Measurements from ENCODE around the gene SNF8. TPM values are rescaled to one million over a fixed set of nuclear protein-coding genes. Genes with fewer than 3 reads are reported as not detected.

The SNF8 gene
- polyA plus RNA-seq, 3 donors: 91.6 to 162 (median 145) TPM

- Mint-ChIP-seq H3K36me3 (peaks cover 19 to 32% of the 10 kb centered on the region in 2 donors), H3K4me3 (no peak overlapping the region), H3K27ac (peak overlapping the region in 1 of 7 donors; percentile 12), H3K9me3 (peaks cover 0 to 2% (median 0%) of the 10 kb centered on the region in 7 donors), H3K4me1 (peaks cover 20% of the 10 kb centered on the region), H3K27me3 (ENCODE audit: low read depth in 3 of 3) (peaks cover 0 to 4% (median 1%) of the 10 kb centered on the region in 3 donors)
- H3K4me2 ChIP-seq (replicated peaks; ENCODE audit: extremely low read depth, low read length, poor library complexity, severe bottlenecking): no peak overlapping the region
- no peak for DNase-seq
- H3K36me3 ChIP-seq (replicated peaks in 1 of 2; ENCODE audit: control insufficient read depth in 1 of 2, insufficient read depth in 2 of 2, low read length in 2 of 2): peaks cover 17 to 41% of the 10 kb centered on the region in 2 donors
- no peaks in the 10 kb centered on the region for H3K27me3 ChIP-seq (ENCODE audit: control insufficient read depth in 2 of 2, insufficient read depth in 2 of 2, low read length in 2 of 2)
- H3K4me3 ChIP-seq (replicated peaks in 1 of 3; ENCODE audit: low read depth in 2 of 3, low read length in 3 of 3): no peak overlapping the region
- intact Hi-C loops (cut with micrococcal nuclease): loop anchor here in 1 of 2 donors (5.0 kb wide), 1 partner anchor 63 kb away; the partner anchor contains the start of gene CALCOCO2
- no peak for TF ChIP-seq CTCF (IDR thresholded peaks at IDR 0.05)
- no peak overlapping the region for H3K9ac ChIP-seq (ENCODE audit: insufficient read depth, low read length, poor library complexity, severe bottlenecking)
- no peak overlapping the region for H3K27ac ChIP-seq (ENCODE audit: low read depth in 1 of 2, low read length in 2 of 2)
- peaks cover 17 to 25% of the 10 kb centered on the region in 2 donors for H3K4me1 ChIP-seq (ENCODE audit: control insufficient read depth in 1 of 2, insufficient read depth in 2 of 2, low read length in 2 of 2)
- H3K9me3 ChIP-seq (replicated peaks in 1 of 2; ENCODE audit: control insufficient read depth in 1 of 2, insufficient read depth in 1 of 2, low read length in 2 of 2): no peaks in the 10 kb centered on the region
- H2AFZ ChIP-seq (ENCODE audit: insufficient read depth, low read depth, low read length, poor library complexity, severe bottlenecking): no peak overlapping the region
- H3K79me2 ChIP-seq (ENCODE audit: insufficient read depth, low read length): peaks cover 18% of the 10 kb centered on the region
- 93% methylated on average over 2 of the region's 3 CpGs for WGBS (ENCODE audit: insufficient coverage)
- H4K20me1 ChIP-seq (ENCODE audit: insufficient read depth, low read length): no peaks in the 10 kb centered on the region
Measured at GRCh38 chr17:48894886-48895285, 49.8 kb downstream of the SNF8 start.

GRCh38 chr17:48893646-48894508 lies 50.8 kb downstream of the SNF8 start:
- TF ChIP-seq CTCF (IDR thresholded peaks at IDR 0.05): no peak
- peaks cover 17 to 41% of the 10 kb centered on the region in 2 donors for H3K36me3 ChIP-seq (replicated peaks in 1 of 2; ENCODE audit: control insufficient read depth in 1 of 2, insufficient read depth in 2 of 2, low read length in 2 of 2)
- Mint-ChIP-seq H3K27me3 (ENCODE audit: low read depth in 3 of 3) (peaks cover 0 to 4% (median 2%) of the 10 kb centered on the region in 3 donors), H3K4me3 (peak overlapping the region; percentile 94 to 100), H3K4me1 (peaks cover 20% of the 10 kb centered on the region), H3K9me3 (peaks cover 0 to 2% (median 0%) of the 10 kb centered on the region in 7 donors), H3K36me3 (peaks cover 19 to 32% of the 10 kb centered on the region in 2 donors), H3K27ac (peak overlapping the region in 4 of 7 donors; percentile 3 to 99 (median 95))
- WGBS (ENCODE audit: insufficient coverage): 0% methylated on average over 1 of the region's 5 CpGs
- peaks cover 18% of the 10 kb centered on the region for H3K79me2 ChIP-seq (ENCODE audit: insufficient read depth, low read length)
- H3K4me3 ChIP-seq (replicated peaks in 1 of 3; ENCODE audit: low read depth in 2 of 3, low read length in 3 of 3): peak overlapping the region in 2 of 3 experiments; percentile 68 to 82
- no peak for DNase-seq
- H3K9ac ChIP-seq (ENCODE audit: insufficient read depth, low read length, poor library complexity, severe bottlenecking): no peak overlapping the region
- H2AFZ ChIP-seq (ENCODE audit: insufficient read depth, low read depth, low read length, poor library complexity, severe bottlenecking): peak overlapping the region; percentile 87
- H3K4me2 ChIP-seq (replicated peaks; ENCODE audit: extremely low read depth, low read length, poor library complexity, severe bottlenecking): peak overlapping the region; percentile 93
- no peak overlapping the region for H3K27ac ChIP-seq (ENCODE audit: low read depth in 1 of 2, low read length in 2 of 2)
- intact Hi-C loops (cut with micrococcal nuclease): loop anchor here in 1 of 2 donors (2.0 to 5.0 kb wide), 2 partner anchors 15 to 62 kb away; partner anchors contain the start of genes CALCOCO2 and UBE2Z
- H3K4me1 ChIP-seq (ENCODE audit: control insufficient read depth in 1 of 2, insufficient read depth in 2 of 2, low read length in 2 of 2): peaks cover 17 to 25% of the 10 kb centered on the region in 2 donors
- no peaks in the 10 kb centered on the region for H3K9me3 ChIP-seq (replicated peaks in 1 of 2; ENCODE audit: control insufficient read depth in 1 of 2, insufficient read depth in 1 of 2, low read length in 2 of 2)
- no peaks in the 10 kb centered on the region for H4K20me1 ChIP-seq (ENCODE audit: insufficient read depth, low read length)
- no peaks in the 10 kb centered on the region for H3K27me3 ChIP-seq (ENCODE audit: control insufficient read depth in 2 of 2, insufficient read depth in 2 of 2, low read length in 2 of 2)

Data from CD14-positive monocyte (primary cell).